AG04449 (cell line): ENCODE measurements around the gene ALDH1A3.

Experiments used
- CTCF ChIA-PET: fragments of 350-600 bp; formaldehyde crosslinking; extraction: SDS; loops from one replicate; lab custom pipeline; 2021; ENCODE audit warnings: antibody characterized with exemption; lab: Yijun Ruan, JAX
- POLR2A ChIA-PET: fragments of 400-600, 350-600 bp; formaldehyde crosslinking; extraction: SDS; loops from one replicate; lab custom pipeline; 2020; ENCODE audit warnings: antibody characterized with exemption, inconsistent platforms; lab: Yijun Ruan, JAX
- DNase-seq: peaks from one replicate; pipeline ENCODE4 v3.0.0-alpha.2; 2010; ENCODE audit warnings: low read depth, low spot score
- H3K4me3 ChIP-seq: 2 replicates; pipeline ENCODE4 v1.5.1; 2011; ENCODE audit warnings: low read depth, mild to moderate bottlenecking, control low read depth, low read length
- TF ChIP-seq, protein P1 (sequence below): IDR thresholded peaks from one replicate; pipeline ENCODE4 v1.5.1; 2011; ENCODE audit warnings: mild to moderate bottlenecking, moderate library complexity, low read length, control low read depth, inconsistent platforms; ENCODE audit not compliant: insufficient read depth; ENCODE audit errors: missing control alignments

ALDH1A3 gene

DNA sequence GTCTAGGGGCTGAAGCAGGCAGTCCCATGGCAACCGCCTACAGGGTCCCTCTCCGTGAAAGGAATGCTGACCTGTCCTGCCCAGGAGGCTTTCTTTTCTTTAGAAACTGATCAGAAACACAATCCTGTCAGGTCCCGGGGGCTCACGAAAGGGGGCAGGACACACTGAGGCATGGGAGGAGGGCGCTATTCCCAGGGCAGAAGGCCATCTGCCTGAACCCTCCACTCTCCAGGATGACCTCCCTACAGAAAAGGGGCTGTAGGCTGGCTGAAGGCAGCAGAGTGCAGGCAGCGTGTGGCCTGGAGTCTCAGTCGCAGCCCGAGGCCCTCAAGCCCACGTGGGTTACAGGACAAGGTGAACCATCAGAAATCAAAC, 21.2 kb downstream of the ALDH1A3 start:
- TF ChIP-seq, protein P1, sequence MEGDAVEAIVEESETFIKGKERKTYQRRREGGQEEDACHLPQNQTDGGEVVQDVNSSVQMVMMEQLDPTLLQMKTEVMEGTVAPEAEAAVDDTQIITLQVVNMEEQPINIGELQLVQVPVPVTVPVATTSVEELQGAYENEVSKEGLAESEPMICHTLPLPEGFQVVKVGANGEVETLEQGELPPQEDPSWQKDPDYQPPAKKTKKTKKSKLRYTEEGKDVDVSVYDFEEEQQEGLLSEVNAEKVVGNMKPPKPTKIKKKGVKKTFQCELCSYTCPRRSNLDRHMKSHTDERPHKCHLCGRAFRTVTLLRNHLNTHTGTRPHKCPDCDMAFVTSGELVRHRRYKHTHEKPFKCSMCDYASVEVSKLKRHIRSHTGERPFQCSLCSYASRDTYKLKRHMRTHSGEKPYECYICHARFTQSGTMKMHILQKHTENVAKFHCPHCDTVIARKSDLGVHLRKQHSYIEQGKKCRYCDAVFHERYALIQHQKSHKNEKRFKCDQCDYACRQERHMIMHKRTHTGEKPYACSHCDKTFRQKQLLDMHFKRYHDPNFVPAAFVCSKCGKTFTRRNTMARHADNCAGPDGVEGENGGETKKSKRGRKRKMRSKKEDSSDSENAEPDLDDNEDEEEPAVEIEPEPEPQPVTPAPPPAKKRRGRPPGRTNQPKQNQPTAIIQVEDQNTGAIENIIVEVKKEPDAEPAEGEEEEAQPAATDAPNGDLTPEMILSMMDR: no peak
- ChIA-PET CTCF (interaction anchor here (0.8 to 6.9 kb wide), 5 partner anchors 10 to 275 kb away, joined by 3 to 68 read pairs (median 4); partner anchors contain the start of gene LRRK1), POLR2A (no interaction called here)
- DNase-seq: no peak
- H3K4me3 ChIP-seq: no peak overlapping the region

DNA sequence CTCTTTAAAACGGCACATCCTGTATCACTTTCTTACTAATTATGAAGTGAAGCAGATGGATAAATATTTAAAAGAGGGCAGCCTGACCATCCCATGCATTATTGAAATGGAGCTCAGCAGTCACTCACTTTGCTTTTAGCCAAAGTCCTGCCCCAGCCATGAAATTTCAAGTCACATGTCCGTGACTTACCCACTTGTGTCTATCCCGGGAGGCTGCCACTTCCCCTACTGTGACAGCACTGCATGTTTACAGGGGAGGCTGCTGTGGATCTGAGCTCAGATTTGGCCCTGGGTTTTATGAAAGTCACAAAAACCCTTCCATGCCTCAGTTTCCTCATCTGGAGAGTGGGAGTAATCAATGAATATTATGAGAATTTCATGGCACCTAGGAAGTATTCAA, 21.7 kb downstream of the ALDH1A3 start:
- ChIA-PET POLR2A (no interaction called here), CTCF (interaction anchor here (0.8 to 6.9 kb wide), 5 partner anchors 9 to 276 kb away, joined by 3 to 68 read pairs (median 4); partner anchors contain the start of gene LRRK1)
- H3K4me3 ChIP-seq: no peak overlapping the region
- TF ChIP-seq, protein P1: no peak
- no peak for DNase-seq

DNA sequence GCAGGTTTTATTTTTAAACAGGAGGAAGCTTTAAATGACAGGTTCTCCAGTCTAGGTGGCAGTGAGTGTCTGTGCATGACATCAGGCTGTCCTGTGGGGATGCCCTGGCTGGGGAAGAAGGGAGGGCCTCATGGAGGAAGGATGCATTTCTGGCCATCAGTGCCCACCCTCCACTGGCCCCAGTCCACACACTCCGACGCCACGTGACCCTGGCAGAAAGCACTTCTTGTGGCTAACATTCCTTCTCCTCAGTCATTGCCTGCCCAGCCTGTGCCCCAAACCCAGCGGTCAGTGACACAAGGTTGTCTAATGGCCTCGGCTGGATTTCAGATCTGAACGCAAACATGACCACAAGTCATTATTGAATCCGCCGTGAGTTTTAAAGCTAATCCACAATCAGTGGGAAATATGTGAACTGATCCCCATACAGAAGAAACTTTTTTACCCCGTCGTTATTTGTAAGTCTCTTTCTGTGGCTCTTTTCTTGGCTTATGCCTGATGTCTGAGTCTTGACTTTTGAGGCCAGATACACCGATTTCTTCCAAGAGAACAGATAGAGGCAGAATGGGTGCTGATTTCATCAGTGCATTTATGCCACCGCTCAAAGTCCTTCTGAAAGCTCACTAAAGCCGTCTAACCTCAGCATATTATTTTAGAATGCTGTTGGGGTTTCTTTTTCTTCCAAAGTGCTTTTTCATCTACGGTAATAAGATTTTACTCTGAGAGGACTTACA, 22.2 kb downstream of the ALDH1A3 start:
- DNase-seq: no peak
- TF ChIP-seq, protein P1: no peak
- ChIA-PET POLR2A (no interaction called here), CTCF (interaction anchor here (0.6 to 6.9 kb wide), 10 partner anchors 9 to 276 kb away, joined by 3 to 68 read pairs (median 3); partner anchors contain the start of gene LRRK1)
- no peak overlapping the region for H3K4me3 ChIP-seq

DNA sequence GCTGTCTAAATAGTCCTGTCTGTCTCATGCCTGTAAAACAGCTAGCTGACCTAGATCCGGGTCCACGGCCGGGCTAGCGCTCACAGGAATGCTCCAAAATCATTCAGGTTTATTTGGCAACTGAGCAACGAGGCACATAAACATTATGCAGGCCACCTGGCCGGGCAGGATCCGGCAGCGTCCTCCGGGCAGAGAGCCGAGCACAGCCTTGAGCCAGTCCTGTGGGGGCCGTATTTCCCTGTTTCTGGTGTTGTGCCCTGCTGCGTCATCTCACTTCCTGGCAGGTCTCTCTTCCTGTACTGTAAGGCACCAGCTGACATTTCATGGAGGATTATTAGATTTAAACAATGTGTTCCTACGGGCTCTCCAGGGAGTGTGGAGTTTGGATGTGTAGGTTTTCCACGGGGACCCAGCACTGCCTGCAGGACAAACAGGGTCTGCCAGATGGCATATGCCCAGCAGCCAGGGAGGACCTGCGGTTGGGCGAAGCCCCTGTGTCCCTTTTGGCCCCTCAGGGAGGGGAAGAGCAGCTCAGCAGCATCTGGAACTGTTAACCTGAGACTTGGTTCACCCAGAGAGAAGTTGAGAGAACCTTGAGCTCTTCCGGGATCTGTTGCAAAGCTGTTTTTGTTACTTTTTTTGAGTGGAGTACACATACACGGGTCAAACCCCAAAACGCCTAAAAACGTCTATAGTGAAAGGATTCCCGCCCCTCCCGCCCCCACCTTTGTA, 23.0 kb downstream of the ALDH1A3 start:
- ChIA-PET POLR2A (no interaction called here), CTCF (interaction anchor here (0.6 to 6.9 kb wide), 11 partner anchors 8 to 286 kb away, joined by 3 to 68 read pairs (median 3); partner anchors contain the start of gene LRRK1)
- peak; percentile 37 for DNase-seq
- TF ChIP-seq, protein P1: no peak
- no peak overlapping the region; the same call in 1 of the 2 replicates for H3K4me3 ChIP-seq

DNA sequence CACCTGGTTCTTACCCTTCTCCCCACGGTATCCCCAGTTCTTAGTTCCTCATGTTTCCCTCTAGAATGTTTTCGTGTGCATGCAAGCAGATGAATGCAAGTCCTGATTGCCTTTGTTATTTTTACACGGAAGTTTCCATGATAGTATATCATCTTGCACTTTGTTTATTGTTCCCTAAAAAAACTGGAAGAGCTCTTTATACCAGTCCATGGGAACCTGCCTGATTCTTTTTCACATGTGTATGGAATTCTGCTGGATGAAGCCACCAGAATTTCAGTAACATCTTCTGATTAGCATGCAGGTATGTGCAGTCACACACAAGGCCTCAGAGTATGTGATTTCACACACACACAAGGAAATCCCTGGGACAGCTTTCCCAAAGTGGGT, 23.5 kb downstream of the ALDH1A3 start:
- ChIA-PET CTCF (interaction anchor here (0.7 to 6.9 kb wide), 7 partner anchors 8 to 286 kb away, joined by 3 to 68 read pairs (median 5); partner anchors contain the start of gene LRRK1), POLR2A (no interaction called here)
- no peak overlapping the region for H3K4me3 ChIP-seq
- no peak for DNase-seq
- TF ChIP-seq, protein P1: no peak

DNA sequence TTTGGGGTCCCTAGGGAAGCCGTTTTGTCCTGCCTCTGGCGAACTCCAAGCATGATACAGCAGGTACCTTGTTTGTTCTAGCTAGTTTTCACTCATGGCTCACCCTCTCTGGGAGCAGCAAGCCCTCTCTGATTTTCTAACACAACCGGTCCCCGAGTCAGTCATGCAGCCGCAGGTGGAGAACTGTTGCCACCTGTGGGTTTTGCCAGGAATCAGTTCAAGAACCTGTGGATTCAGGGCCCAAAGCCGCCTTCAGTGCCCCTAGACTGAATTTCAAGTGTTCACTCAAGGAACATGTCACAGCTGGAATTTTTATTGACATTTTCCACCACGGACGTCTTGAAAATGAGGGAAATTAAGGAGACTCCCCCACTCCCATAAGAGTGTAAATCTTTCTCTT, 26.2 kb downstream of the ALDH1A3 start:
- TF ChIP-seq, protein P1: no peak
- CTCF ChIA-PET: interaction anchor here (1.3 to 6.9 kb wide), 5 partner anchors 11 to 279 kb away, joined by 3 to 94 read pairs (median 5); partner anchors contain the start of gene LRRK1
- no peak for DNase-seq
- H3K4me3 ChIP-seq: no peak overlapping the region
- POLR2A ChIA-PET: no interaction called here
